Caki2 (cell line): ENCODE data around the gene ELOVL7. TPM values are rescaled to one million over a fixed set of nuclear protein-coding genes. Genes with fewer than 3 reads are reported as not detected.
"Not testable (repeated sequence)": the region's sequence is repeated elsewhere in the genome, so short reads cannot be mapped to it uniquely, and the experiment has no call there.

Source experiments
- DNase-seq: peaks from one replicate; pipeline ENCODE4 v3.0.0-alpha.2; 2015; ENCODE audit warnings: low read depth
- in situ Hi-C: cut with HindIII; loops from 2 replicates; pipeline ENCODE4 v1.10.0; 2016; ENCODE audit warnings: low sequenced_read_pairs, low pct_unique_long_range_greater_than_20kb, mixed read lengths
- total RNA-seq: library from RNA; depleted of rRNA; stranded (reverse); fragments of >200 nt; shearing (Covaris generic); gene quantifications from 2 replicates; pipeline ENCODE4 v1.2.3, GENCODE V29; 2014; ENCODE audit warnings: low replicate concordance

Gene ELOVL7
- total RNA-seq, 1 experiment from 2014 or later: 9.4 TPM

GRCh38 chr5:60836131-60836530 is 7.9 kb downstream of the ELOVL7 start:
- in situ Hi-C loops: no loop called here
- no peak for DNase-seq

GRCh38 chr5:60835554-60835953 is 8.5 kb downstream of the ELOVL7 start:
- in situ Hi-C loops: no loop called here
- no peak for DNase-seq

- in situ Hi-C loops: no loop called here
- no peak for DNase-seq
Observed at GRCh38 chr5:60833520-60833919, 10.5 kb downstream of the ELOVL7 start.

GRCh38 chr5:60830581-60831127 is 13.4 kb downstream of the ELOVL7 start:
- in situ Hi-C loops: no loop called here
- DNase-seq: no peak

DNA sequence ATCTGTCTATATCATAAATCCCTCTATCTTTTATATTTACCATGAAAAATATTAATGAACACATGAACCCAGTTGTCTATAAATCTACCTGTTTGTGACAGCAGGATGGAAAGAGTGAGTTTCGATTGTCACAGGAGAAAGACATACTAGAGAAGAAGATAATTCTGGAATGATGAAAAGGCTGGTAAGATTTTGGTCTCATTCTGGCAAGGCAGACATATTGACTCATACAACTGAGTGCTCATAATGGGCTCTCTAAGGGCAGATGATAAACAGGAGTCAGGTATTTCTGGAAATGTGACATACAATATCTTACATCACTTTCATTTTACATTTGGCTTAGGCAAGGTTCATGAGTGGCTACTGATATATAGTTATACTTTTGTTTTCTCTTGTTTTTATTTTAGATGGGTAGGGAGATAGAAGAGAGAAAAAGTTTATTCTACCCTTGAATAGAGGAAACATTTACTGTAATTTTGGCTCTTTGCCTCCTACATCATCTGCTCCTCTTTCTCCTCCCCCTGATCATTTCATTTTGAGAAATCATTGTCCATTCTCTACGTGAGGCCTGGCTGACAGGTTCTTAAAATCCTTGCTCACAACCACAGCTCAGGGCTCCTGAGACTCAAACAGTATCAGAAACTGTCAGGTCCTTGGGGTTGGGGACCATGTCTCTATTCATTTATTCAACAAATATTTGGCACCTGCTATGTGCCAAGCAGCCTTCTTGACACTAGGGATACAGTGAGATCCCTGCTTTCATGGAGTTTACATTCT is 14.4 kb downstream of the ELOVL7 start:
- in situ Hi-C loops: no loop called here
- no peak for DNase-seq

DNA sequence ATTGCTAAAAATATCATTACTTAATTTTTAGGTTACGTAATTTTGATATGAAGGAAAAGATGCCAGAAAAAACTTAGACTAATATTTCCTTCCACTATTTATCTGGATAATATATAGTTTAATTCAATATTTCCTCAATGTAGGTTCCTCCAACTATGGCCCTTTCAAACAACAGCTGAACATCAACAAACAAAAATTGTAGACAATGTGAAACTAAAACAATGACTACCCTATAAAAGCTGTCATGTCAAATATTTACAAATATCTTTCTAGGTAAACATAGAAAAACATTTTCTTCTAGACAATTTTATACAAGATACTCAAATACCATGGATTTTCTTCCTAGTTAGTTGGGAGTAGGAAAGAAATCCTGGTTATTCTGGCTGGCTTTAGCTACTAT is 16.9 kb downstream of the ELOVL7 start:
- in situ Hi-C loops: no loop called here
- DNase-seq: no peak

DNA sequence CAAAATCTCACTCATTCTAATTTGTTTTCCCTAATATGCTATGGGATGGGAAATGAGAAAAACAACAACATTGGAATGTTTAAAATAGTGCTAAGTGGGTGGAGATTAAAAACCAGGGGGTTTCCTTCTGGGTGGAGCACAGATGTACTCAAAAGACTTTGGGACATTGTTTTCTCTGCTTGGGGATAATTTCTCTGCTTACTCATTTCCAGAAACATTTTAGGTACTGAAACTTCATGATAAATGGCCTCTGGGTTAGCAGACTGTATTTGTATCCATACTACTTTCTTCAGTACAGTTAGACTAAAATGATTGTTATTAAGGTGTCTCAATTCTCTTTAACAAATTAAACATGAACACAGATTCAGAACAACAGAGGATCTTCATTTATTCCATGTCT is 17.4 kb downstream of the ELOVL7 start:
- no peak for DNase-seq
- in situ Hi-C loops: no loop called here

- in situ Hi-C loops: no loop called here
- no peak for DNase-seq
Observed at GRCh38 chr5:60823574-60823973, 20.5 kb downstream of the ELOVL7 start.

GRCh38 chr5:60822285-60822556 is 21.8 kb downstream of the ELOVL7 start:
- in situ Hi-C loops: no loop called here
- DNase-seq: no peak

GRCh38 chr5:60821488-60822284 is 22.4 kb downstream of the ELOVL7 start:
- in situ Hi-C loops: no loop called here
- no peak for DNase-seq

DNA sequence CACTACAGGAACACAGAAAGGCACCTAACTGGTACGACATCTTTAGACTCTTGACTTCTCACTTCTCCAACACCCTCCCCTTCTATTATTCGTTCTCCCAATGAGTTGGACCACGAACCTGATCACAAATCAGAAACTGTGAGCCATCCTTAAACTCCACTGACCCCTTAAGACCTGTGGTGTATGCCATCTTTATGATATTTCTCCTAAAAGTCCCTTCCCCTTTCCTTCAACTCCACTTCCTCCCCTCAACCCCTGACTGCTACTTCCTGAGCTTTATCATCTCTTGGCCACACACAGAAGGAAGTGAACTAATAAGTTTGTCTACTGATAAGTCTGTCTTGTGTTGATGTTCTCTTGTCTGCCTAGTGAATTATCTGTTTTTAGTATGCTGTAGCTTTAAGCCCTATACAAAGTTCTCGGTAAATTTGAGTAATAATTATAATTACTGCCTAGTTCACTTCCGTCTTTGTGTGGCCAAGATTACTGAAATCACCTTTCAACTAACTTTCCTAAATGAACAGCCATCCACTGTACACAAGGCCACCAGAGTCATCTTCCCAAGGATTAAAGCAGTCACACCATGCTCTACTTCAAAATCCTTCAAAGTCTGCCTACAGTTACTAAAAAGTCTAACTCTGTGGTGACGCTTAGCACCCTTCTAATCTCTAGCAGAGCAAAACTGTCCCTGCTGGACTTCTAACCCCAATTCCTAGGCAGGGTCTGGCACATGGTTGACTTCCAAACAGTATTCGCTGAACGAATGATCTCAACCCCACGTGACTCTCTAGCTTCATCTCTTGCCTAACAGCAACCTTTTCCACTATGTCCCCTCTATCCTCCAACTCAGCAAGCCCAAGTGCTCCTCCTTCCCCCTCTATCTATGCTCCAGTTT is 23.2 kb downstream of the ELOVL7 start:
- no peak for DNase-seq
- in situ Hi-C loops: no loop called here

DNA sequence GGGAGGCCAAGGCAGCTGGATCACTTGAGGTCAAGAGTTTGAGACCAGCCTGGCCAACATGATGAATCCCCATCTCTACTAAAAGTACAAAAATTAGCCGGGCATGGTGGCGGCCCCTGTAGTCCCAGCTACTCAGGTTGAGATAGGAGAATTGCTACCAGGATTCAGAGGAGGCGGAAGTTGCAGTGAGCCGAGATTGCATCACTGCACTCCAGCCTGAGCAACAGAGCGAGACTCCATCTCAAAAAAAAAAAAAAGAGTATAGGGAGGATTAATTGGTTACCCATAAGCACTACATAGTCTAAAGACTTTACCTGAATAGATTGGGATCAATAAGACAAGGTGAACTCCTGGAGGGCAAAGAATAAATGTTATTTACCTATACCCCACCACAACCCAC is 27.9 kb downstream of the ELOVL7 start:
- in situ Hi-C loops, DNase-seq: not testable (repeated sequence)

- no peak for DNase-seq
- in situ Hi-C loops: no loop called here
Observed at GRCh38 chr5:60814498-60814897, 29.6 kb downstream of the ELOVL7 start.

DNA sequence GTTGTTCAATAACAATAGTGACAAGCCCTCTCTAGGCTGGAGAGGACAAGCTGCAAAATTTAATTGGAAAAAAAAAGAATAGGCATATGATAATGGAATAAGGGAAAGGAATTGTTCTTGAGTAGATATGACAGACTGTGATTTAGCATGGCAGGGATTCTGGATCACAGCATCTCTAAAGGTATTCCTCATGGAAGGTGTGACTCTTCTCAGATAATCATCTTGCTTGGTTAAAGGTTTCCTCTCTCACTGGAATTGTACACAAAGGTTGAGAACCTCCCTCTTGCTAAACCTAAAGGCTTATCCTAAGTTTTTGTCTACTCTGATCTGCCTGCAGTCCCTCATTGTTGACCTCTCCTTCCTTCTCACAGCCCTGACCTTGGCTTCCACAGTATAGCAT is 31.6 kb downstream of the ELOVL7 start:
- in situ Hi-C loops: no loop called here
- no peak for DNase-seq

GRCh38 chr5:60811105-60811504 is 33.0 kb downstream of the ELOVL7 start:
- in situ Hi-C loops: no loop called here
- DNase-seq: no peak

- in situ Hi-C loops: no loop called here
- peak; percentile 56 for DNase-seq
Observed at GRCh38 chr5:60810438-60811085, 33.5 kb downstream of the ELOVL7 start.

- no peak for DNase-seq
- in situ Hi-C loops: no loop called here
Observed at GRCh38 chr5:60809891-60810425, 34.1 kb downstream of the ELOVL7 start.
